ENCODE results near the gene CDCA4.

Gene CDCA4

DNA sequence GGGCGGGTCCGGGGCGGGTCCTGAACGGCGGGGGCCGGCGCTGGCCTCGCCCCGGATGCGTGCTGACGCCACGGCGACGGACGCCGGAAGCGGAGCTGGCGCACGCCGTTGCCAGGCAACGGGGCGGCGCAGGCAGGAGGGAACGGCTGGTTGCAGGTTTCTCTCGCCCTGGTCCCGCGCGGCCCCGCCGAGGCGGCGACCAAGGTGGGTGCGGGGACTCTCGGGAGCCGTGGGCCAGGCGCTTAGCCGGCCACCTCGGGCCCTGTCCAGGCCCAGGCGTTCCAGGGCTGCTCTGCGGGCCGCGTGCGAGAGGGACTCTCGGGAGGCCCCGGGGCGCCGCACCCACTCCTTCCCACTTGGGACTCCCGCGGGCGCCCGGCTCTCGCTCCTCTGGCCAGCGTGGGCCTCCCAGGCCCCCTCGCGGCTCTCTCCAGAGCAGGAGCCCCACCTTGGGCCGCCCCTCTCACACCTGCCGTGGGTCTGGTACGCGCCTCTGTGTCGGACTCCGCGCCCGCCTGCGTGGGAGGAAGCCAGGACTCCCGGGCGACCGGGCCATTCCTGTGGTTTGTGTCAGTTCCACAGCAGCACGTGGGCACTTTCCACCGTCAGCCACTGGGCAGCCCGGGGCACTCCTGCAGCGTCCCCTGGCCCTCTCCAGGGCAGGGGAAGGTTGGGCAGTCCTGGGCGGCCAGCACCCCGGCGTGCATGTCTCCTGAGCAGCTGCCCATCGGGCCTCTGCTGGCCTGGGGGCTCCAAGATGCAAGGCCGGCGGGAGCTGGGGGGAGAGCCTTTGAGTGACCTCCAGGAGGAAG, 35.0 kb downstream of the CDCA4 start, which contains the start of gene CLBA1:
TSS of gene CLBA1 (plus strand) at position 114 of the 812 bp plus-strand sequence. CDS start at position 758, 644 bp downstream.
- DNase-seq: peak; percentile 93

DNA sequence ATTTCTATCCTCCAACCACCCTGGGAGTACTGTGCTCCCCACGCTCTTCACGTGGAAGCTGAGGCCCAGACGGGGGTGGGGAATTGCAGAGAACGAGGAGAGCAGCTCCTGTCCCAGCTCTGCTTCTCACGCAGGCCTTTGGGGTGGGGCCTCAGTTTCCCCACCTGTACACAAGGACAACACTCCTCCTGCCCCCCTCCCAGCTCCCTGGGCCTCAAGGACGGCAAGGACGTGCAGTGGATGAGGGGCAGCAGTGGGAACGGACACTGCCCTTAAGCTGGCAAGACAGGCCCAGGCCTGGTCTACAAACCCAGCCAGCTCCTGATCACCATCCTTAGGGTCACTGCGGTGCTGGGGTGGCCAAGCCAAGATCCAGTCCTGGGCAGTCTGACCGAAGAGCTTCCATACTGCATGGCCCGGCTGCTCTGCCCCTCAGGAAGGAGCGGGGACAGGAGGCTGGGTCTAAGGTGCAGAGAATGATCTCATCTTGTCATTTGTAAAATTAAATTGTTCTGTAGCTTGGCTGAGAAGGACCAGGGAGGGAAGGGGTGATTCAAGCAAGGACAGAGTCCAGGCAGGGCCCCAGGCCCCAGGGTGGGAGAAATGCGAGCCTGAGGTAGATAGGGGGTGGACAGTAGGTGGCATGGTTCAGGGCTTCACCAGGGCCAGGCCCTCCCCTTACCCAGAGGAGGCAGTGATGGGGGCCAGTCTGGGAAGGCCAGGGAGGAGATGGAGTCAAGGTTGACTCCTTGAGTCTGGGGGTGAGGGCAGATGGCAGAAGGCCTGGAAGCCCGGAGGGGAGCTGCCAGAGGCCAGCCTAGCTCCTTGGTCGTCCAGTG, 36.6 kb downstream of the CDCA4 start:
- no peak for DNase-seq

DNA sequence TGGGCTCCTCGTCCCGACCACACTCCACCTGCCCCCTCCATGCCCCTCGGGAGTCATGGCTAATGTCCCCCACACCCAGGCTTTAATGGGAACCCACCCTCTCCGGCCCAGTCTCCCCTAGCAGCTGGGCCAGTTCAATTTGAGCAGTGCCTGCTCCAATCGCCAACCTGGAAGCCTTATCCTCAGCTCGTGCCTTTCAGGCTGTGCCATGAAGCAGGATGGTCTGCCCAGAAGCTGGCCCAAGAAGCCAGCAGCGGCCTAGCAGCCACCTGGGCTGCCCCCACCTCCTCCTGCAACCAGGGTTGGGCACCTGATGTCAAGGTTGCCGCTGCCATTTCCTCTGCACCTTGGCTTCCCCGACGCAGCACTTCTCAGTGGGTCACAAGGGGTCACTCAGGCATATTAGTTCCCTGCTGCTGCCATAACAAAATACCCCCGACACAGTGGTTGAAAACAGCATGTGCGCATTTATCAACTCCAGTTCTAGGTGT, 37.6 kb downstream of the CDCA4 start:
- DNase-seq: no peak

DNA sequence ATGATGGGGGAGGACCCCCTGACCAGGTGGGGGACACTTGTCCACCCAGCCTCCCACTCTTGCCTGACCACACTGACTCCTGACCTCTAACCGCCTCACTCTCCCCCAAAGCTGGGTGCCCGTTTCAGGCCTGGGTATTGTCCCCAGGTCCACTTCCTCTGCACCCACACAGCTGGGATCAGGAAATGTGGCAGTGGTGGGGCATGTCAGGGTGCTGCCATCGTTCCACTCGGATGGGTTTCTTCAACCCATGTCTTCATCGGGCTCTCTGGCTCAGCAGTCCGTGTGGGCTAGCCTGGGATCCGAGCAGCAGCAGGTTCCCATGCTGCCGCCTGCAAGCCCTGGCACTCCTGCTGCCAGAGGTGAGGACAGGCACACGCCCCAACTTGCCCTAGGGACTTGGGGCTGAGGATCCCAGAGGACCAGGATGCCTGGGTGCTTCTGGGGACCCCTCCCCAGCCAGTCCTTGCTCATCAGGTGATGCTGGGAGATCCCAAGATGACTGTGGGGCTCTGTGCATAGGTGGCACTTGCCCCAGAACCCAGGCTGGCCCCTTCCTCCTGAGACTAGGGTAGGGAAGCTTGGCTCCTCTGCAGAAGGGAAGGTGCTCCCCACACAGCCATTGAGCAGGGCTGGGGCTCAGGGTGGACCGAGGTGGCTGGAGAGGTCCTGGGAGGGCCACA, 38.2 kb downstream of the CDCA4 start:
- no peak for DNase-seq

DNA sequence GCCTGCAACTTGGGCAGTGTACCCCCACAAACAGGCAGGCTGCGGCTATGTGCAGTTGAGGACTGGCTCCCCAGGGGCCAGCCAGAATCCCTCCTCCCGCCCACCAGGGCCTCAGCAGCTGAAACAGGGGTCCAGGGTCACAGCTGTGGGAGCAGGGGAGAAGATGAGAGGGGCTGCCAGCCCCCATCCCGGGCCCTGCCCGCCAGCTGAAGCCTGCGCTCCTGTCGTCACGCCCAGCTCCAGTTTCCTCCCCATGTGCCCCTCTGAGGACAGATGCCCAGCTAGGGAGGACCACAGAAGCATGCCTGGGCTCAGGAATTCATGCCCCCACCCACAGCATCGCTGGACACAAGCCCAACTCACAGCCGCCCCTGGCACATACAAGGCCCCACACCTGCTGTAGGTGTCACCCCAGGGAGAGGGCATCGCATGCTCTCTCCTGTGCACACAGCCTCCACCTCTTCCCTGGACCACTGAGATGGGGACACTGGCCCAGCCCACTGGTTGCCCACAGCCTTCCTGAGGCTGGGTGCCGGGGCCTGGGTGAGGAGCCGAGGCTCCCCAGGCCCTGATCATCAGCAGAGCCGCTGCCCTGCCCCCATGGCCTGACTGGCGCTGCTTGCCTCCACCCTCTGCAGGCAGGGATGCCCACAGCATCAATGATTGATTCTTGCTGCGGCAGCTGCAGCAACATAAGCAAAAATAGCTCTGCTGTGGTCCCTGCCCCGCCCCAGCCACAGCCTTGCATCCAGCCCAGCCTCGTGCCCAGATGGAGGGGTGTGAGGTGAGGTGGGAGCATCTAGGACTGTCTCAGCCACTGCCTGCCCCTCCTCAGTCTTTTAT, 39.0 kb downstream of the CDCA4 start:
- DNase-seq: no peak

DNA sequence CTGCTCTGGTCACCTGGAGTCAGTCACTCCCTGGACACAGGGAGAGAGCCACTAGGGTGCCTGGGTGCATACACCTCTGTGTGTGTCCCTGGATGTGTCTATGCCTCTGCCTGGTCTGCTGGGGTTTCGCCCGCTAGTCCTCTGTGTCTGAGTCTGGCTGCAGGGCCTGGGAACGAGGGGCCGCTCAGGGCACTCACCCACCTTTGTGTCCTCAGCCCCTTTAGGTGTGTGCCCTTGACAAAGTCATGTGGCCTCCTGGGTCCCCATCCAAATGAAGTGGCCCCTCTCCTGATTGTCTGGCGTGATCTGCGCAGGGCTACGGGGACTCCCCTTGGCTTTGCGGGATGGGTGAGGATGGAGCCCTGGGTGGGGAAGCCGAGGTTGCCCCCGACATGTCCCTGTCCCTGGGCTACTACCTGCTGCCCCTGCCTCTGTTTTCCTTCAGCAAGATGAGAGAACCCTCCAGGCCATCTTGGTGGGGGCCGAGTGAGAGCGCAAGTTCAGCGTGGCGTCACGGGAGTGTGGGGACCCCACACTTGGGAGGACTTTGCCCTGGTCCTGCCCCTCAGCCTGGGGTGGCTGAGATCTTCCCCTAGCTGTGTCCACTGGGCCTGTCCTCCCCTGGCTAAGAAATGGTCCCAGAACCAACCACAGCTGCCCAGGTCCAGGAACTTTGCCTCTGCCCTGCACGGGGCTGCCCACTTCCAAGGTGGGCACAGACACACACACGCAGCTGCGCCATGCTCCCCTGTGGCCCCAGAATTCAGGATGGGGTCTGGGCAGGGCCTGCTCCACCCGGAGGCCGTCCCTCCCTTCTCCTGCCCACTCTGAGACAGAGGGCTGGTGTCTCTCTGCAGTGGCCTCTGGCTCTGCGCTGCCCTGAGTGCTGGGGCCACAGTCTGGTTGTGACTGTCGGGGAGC, 40.0 kb downstream of the CDCA4 start:
- no peak for DNase-seq

DNA sequence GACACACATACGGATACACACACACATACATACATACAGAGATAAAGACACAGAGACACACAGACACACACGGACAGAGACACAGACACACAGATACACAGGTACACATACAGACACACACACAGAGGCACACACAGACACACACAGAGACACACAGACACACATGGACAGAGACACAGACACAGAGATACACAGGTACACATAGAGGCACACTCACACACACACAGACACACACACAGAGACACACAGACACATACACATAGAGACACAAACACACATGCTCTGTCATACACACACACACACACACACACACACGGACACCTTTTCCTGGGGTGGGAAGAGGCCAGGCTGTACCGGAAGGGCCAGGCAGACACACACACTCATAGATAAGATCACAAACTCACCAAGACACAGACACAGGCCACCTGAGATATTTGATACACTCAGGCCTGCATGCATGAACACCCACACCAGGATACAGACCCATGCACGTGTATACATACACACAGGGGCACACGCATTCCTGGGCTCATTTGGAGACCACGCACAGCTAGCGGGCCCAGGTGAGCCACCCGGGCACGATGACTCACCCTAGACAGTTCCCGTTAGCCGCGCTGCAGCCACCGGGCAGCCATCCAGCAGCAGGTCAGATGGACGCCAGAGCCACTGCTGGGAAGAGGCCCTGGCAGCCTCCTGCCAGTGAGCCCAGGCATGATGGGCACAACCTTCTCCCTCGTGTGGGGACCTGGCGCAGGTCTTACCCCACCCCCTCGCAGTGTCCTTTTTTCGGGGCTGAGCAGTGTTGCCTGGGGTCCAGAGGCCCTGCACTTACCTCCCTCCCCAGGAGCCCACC, 40.9 kb downstream of the CDCA4 start:
- no peak for DNase-seq

DNA sequence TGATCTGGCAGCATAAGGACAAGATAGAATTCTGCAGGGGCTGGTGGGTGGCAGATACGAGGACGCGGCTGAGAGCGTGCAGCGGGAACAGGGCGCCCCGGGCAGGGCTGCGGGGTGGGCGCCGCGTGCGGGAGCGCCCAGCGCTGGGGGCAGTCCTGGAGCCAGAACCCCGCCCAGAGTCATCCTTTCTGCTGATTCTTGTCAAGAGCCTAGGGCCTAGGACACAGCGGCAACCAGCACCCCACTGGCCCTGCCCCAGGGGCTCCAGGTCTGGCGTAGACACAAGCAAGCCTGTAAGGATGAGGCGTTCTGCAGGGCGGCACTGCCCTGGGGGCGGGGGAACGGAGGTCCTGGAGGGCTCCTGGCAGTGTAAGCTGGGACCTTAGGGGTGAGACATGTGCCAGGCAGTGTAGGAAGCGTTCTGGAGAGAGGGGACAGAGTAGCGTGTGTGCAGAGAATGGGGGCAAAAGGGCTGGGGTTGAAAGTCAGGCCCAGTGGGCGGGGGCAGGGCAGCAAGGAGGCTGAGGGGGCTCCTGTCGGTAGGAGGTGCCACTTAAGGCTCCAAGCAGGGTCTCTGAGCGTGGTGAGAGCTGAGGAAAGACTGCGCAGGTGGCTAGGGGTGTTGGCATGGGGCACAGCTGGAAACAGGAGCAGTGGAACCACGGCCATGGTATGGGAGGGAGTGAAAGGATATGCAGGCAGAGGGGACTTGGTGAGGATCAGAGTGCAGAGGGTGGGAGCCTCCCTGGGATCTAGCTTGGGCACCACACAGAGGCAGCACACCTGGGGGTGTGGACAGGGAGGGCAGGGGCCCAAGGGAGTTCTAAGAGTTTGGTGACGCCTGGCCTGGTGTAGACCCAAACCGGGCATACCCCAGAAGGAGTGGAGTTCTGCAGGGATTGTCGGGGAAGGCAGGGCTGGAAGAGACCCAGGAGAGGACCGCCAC, 41.9 kb downstream of the CDCA4 start:
- no peak for DNase-seq

DNA sequence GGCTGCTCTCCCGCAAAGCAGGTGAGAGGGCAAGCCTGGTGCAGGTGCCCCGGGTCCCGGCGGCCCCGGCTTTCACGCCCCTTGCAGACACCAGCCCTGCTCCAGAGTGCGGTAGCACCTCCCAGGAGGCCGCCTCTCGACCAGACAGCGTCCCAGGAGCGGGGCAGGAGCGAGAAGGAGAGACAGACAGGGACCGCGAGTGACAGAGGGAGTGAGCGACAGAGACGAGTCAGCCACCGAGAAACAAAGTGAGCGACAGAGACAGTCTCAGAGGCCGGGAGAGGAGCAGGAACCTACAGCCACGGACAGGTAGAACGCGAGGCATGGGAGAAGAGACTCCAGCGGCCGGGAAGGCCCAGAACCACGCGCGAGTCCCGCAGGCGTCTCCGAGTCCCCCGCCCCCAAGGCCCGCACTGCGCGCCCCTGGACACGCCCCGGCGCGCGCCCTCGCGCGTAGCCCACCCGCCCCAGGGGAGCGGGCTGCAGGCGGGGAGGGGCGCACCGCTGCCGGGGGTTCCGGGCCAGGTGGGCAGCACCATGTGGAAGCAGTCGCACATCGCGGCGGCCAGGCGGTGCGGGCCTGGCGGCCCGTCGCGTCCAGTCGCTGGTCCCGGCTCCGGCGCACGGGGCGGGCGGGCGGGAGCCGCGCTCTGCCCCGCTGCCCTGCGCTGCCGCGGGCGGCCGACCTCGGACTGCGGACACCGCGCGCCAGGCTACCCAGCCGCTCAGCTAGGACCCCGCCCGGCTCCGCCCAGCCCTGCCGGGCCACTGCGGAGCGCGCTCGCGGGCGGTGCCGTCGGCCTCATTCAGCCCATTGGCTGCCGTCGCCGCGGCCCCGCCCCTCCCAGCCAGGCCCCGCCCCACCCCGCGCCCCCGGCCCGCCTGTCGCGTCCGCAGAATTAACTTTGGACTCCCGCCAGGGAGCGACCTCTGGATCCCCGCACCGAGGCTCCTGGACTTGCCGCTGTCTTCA, 42.9 kb downstream of the CDCA4 start, which contains the start of gene AHNAK2:
TSS of gene AHNAK2 (minus strand) at position 694 of the 973 bp plus-strand sequence. CDS start at position 557, 137 bp downstream.
- peak; percentile 56 for DNase-seq

DNA sequence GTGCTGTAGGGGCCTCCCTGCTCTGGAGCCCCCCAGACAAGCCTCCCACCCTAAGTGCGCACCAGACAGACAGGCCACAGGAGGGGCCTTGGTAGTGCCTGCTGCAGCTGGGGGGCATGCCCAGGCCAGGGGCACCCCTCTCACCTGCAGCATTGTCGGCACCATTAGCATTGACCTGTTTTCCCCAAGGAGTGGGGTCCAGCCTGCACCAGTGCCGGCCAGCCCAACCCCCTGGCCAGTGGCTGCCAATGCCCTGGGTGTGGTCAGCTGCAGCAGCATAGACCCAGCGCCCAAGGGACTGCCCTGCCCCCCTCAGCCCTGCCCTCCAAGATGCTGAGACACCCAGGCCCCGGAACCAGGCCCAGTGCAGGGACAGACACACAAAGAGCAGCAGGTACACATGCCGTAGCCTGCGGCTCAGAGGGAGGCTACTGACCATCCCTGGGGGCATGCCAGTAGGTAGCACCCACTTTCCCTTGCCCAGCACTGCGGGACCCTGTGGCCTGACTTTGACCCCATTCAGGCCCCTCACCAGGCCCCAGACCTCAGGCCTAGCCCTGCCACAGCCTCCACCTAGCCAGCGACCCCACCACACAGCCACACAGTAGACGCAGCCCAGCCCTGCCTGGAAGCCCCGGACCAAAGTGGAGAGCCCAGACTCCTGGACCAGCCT, 43.7 kb downstream of the CDCA4 start:
- no peak for DNase-seq

DNA sequence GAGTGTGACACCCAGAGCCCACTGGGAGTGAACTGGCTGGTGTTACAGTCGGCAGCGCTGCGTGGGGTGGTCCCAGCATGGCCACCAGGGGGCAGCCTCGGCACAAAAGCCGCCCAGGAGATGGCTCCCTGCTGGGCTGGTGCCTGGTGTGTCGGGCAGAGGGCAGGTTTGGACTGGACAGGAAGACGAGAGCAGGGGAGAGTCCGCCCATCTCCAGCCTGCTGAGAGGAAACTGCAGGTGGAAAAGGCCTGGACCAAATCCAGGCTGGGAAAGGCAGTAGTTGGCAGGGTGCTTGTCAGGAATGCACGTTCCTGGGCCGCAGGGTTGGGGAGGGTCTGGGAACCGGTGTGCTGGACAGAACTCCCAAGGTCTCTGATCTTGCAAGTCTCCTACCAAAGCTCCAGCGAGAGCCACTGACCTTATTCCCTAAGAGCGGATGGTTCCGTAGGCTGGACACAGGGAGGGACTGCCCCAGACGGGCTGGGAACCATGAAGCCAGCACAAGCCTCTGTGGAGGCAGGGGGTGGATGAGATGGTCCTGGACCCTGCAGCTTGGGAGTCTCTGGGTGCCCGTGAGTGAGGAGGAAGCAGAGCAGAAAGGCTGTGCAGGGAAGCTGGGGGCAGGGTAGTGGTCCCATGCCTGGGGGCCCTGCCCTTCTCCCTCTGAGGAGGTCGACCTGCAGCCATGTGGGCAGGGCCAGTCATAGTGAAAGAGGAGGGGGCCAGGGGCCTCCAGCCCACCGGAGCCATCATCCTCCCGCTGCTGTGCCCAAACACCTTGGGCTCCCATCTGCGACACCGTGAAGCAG, 44.5 kb downstream of the CDCA4 start:
- DNase-seq: peak; percentile 84

DNA sequence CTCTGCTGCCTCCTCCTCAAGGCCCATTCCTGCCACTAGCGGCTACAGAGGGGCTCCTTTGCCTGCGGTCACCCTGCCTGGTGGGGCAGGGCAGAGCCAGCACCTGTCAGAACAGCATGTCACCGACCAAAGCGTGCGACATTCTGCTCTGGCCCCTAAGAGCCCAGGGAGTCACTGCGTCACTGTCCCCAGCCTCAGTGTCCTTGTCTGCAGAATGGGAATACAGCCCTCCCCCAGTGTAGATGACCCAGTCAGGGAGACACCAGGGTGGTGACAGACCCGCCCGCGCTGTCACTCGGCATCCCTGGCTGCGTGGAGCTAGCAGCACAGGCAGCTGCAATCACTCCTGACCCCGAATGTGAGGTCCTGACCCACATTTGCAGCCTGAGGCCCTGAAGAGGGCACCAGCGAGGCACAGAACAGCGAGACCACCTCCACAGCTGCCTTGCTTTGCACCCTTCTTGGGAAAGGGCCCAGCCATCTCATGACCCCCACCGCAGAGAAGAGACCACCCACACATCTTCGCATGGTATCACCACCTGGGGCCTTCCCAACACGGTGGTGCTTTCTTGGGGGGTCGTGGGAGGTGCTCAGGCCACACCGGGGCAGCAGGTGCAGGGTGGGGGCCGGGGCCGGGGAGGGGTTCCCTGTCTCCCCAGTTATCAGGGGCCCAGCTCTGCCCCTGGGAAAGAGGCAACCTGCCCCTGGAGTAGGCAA, 45.2 kb downstream of the CDCA4 start:
- peak; percentile 22 for DNase-seq

DNA sequence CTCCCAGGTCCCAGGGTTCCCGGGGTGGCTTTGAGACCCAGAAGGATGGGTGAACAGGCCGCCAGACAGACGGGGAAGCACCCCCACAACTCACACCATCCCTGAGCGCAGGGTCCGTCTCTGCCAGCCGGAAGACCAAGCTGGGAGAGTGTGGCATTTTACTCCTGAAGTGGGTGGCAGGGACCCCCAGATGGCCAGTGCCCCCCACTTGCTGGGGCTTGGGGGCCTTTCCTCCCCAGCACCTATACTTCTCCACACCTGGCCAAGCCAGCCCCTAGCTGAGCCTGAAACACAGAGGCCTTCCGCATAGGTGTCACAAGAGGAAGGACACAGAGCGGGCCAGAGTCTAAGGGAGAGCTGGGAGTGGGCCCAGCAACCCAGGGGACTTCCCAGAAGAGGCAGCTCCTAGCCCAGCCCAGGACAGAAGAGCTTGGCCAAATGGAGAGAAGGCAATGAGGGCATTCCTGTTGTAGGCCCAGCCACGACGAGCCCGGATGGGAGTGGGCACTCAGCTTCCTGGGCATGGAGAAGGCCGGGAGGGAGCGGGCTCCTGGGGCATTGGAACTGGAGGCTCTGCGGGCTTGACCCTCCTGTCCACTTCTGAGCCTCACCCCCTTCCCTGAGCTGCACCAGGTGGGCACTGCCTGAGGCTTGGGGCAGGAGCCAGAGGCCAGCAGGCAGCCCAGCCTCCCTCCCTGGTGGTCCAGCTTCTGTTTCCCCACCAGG, 46.1 kb downstream of the CDCA4 start:
- no peak for DNase-seq

DNA sequence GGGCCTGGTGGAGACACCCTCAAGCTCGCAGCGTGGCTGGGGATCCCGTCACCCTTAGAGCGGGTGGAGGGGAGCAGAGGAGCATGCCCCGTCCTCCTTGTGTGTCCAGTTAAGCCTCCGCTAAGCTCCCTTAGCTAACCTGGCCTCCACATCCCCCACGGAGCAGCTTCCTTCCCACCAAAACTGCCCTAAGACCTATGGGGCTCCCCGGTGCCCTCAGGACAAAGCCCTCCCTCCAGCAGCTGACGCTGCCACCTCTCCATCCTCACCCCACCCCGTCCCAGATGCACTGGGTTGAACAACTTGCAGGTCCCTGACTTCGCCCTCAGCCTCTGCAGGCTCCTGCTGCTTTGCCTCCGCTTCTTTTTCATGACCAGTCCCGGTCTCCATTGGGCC, 46.7 kb downstream of the CDCA4 start:
- DNase-seq: no peak

Data from CD4-positive, alpha-beta T cell treated with Interferon gamma for 1 hour (primary cell).